Muscle of leg (tissue), 16 donors: ENCODE results near the gene WRNIP1. TPM values are rescaled to one million over a fixed set of nuclear protein-coding genes. Genes with fewer than 3 reads are reported as not detected.

ENCODE experiments used
- DNase-seq: peaks from one replicate; pipeline ENCODE4 v3.0.0; 2013
- H3K27ac ChIP-seq: one replicate; pipeline ENCODE4 v1.5.1; 2013; ENCODE audit warnings: mild to moderate bottlenecking, low read length, control low read depth
- H3K27me3 ChIP-seq: one replicate; pipeline ENCODE4 v1.6.1; 2013; ENCODE audit warnings: low read length; ENCODE audit not compliant: control insufficient read depth, insufficient read depth
- H3K36me3 ChIP-seq: one replicate; pipeline ENCODE4 v1.6.1; 2013; ENCODE audit warnings: low read length; ENCODE audit not compliant: control insufficient read depth, insufficient read depth
- H3K4me1 ChIP-seq: one replicate; pipeline ENCODE4 v1.6.1; 2013; ENCODE audit warnings: low read length; ENCODE audit not compliant: control insufficient read depth, insufficient read depth
- H3K4me3 ChIP-seq: one replicate; pipeline ENCODE4 v1.5.1; 2013; ENCODE audit warnings: low read length, control low read depth
- H3K9me3 ChIP-seq: replicated peaks from 2 replicates; pipeline ENCODE4 v1.6.1; 2013; ENCODE audit warnings: low read depth, low read length; ENCODE audit not compliant: control insufficient read depth
- WGBS: methylation state at CpG from one replicate; pipeline ENCODE4 v1.1.5; 2013; ENCODE audit warnings: missing lambda C conversion rate; ENCODE audit not compliant: insufficient coverage; 5-methylcytosine and 5-hydroxymethylcytosine counted together
- long read RNA-seq, 11 donors: transcript quantifications; one replicate each; lab custom pipeline, GENCODE V29; 2026
- polyA plus RNA-seq, 8 donors: library from polyadenylated mRNA; unstranded; fragments of 120-200 nt; gene quantifications; one replicate each; pipeline versions ENCODE4 v1.2.1 to v1.2.3, GENCODE V29; 2013; ENCODE audit warnings: inconsistent platforms in 1 of 8, low replicate concordance in 1 of 8; ENCODE audit not compliant: insufficient read length in 8 of 8, insufficient read depth in 1 of 8
- total RNA-seq: library from RNA; stranded (reverse); fragments of 120-200 nt; gene quantifications from one replicate; pipeline ENCODE4 v1.2.4, GENCODE V29; 2013

Gene WRNIP1
- total RNA-seq (42.5 TPM), polyA plus RNA-seq (10 to 100 TPM; 43.9 to 59.3 (median 50.2) TPM)
- long read RNA-seq, donor 1, partial matches to known transcripts: 0 of 4 reads
- long read RNA-seq, donor 1, other reads (novel, unspliced or antisense): 0 of 4 reads
- long read RNA-seq, donor 2, partial matches to known transcripts: 0 of 1 reads
- long read RNA-seq, donor 2, other reads (novel, unspliced or antisense): 0 of 1 reads
- long read RNA-seq, donor 3, transcript WRNIP1-204 (7 exons, 2,670 nt): major isoform, 15 of 23 reads
- long read RNA-seq, donor 3, partial matches to known transcripts: 6 of 23 reads
- long read RNA-seq, donor 3, other reads (novel, unspliced or antisense): 0 of 23 reads
- long read RNA-seq, donor 4, transcript WRNIP1-204 (7 exons, 2,670 nt): major isoform, 7 of 8 reads
- long read RNA-seq, donor 4, partial matches to known transcripts: 0 of 8 reads
- long read RNA-seq, donor 4, other reads (novel, unspliced or antisense): 0 of 8 reads
- long read RNA-seq, donor 5, transcript WRNIP1-204 (7 exons, 2,670 nt): major isoform, 24 of 47 reads
- long read RNA-seq, donor 5, partial matches to known transcripts: 20 of 47 reads
- long read RNA-seq, donor 5, other reads (novel, unspliced or antisense): 0 of 47 reads
- long read RNA-seq, donor 6, transcript WRNIP1-204 (7 exons, 2,670 nt): major isoform, 21 of 37 reads
- long read RNA-seq, donor 6, partial matches to known transcripts: 15 of 37 reads
- long read RNA-seq, donor 6, other reads (novel, unspliced or antisense): 0 of 37 reads
- long read RNA-seq, donor 7, transcript WRNIP1-204 (7 exons, 2,670 nt): major isoform, 9 of 15 reads
- long read RNA-seq, donor 7, partial matches to known transcripts: 5 of 15 reads
- long read RNA-seq, donor 7, other reads (novel, unspliced or antisense): 0 of 15 reads
- long read RNA-seq, donor 8, partial matches to known transcripts: 8 of 9 reads
- long read RNA-seq, donor 8, other reads (novel, unspliced or antisense): 0 of 9 reads
- long read RNA-seq, donor 9, partial matches to known transcripts: 0 of 5 reads
- long read RNA-seq, donor 9, other reads (novel, unspliced or antisense): 0 of 5 reads
- long read RNA-seq, donor 10, partial matches to known transcripts: 6 of 10 reads
- long read RNA-seq, donor 10, other reads (novel, unspliced or antisense): 0 of 10 reads
- long read RNA-seq, donor 11, transcript WRNIP1-204 (7 exons, 2,670 nt): major isoform, 8 of 14 reads
- long read RNA-seq, donor 11, partial matches to known transcripts: 5 of 14 reads
- long read RNA-seq, donor 11, other reads (novel, unspliced or antisense): 0 of 14 reads

DNA sequence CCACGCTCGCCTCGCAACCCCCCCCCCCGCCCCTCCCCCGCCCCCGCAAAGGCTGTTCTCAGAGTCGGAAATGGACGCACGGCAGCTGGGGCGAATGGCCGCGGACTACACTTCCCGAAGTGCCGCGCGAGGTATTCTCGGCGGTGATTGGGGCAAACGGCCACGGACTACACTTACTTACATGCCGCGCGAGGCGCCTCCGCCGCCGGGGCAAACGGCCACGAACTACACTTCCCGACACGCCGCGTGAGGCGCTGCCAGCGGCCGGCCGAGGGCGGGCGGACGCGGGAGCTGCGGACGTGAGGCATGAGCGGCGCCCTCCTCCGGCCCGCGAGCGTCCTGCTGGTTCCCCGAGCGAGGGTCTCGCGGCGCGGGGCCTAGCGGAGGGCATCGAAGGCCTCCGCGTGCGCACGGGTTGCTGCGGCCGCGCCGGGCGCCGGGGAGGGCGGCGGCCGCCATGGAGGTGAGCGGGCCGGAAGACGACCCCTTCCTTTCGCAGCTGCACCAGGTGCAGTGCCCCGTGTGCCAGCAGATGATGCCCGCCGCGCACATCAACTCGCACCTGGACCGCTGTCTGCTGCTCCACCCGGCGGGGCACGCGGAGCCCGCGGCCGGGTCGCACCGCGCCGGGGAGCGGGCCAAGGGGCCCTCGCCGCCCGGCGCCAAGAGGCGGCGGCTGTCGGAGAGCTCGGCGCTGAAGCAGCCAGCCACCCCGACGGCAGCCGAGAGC, at the start of gene WRNIP1:
Gene WRNIP1, plus strand, starts transcription at position 228 of the 730 bp plus-strand sequence. Its CDS starts 230 bp downstream, at position 458.
- Histone ChIP-seq H3K36me3 (peaks cover 5% of the 10 kb centered on the region), H3K27ac (peak within 1 kb of the TSS; percentile 99), H3K4me1 (peaks cover 17% of the 10 kb centered on the region), H3K4me3 (peak within 1 kb of the TSS; percentile 64), H3K9me3 (no peaks in the 10 kb centered on the region), H3K27me3 (no peaks in the 10 kb centered on the region)
- WGBS: under 1% methylated on average over 98 of the region's 104 CpGs
- peak; percentile 100 for DNase-seq

DNA sequence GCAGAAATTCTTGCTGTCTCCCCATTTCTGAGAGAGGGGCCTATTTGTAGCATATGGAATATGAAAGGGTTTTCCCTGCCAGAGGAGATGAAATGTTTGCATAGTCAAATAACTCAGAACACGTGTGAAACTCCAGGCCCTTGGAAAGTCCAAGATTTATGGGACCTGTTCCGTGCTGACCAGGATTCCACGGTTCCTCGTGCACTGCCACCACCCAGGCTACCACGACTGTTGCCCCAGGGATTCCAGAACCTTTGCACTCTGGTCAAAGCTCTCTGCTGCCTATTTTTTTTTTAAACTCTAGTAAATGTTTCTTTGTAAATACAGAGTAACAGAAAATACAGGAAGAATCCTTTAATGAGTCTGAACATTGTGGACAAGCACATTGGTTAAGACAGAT, 49.5 kb upstream of the WRNIP1 start:
- H3K36me3 ChIP-seq: no peaks in the 10 kb centered on the region
- no peaks in the 10 kb centered on the region for H3K27me3 ChIP-seq
- no peaks in the 10 kb centered on the region for H3K9me3 ChIP-seq
- no peaks in the 10 kb centered on the region for H3K4me1 ChIP-seq
- H3K27ac ChIP-seq: no peak overlapping the region
- no peak for DNase-seq
- no peak overlapping the region for H3K4me3 ChIP-seq
- no CpG with 5 or more reads among the region's 5 CpGs for WGBS

DNA sequence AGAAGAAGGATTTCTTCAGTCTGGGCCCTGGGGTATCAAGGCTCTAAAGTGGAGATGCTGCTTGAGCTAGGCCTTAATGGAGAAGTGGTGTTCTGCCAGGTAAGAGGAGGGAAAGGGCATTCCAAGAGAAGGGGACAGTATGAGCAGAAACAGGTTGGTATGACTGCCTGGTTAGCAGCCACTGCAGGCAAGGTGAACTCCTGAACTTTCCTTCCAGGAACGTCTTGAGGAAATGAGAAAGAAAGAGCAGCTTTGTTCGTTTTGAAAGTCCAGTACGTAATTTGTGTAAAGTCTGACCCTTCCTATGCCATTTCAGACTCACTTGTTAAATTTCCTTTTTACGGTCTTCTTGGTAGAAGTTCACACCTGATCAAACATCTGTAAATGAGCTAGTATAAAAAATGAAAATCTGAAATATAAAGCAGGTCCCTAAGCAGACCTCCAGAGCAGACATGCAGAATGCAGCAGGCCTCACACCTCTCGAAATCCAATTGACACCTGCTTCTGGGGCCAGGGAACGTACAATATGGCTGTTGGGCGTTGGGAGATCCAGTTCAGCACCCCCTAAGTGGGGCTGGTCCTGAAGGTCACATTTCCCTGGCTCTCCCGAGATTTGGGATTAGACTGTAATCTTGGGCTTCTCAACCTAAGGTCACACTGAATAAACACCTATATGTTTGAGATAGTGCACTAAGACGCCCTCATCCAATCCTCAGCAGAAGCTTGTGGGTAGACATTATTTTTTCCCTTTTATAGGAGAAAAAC, 48.1 kb upstream of the WRNIP1 start:
- 76% methylated on average over 3 of the region's 9 CpGs for WGBS
- Histone ChIP-seq H3K27me3 (no peaks in the 10 kb centered on the region), H3K9me3 (no peaks in the 10 kb centered on the region), H3K4me3 (no peak overlapping the region), H3K36me3 (no peaks in the 10 kb centered on the region), H3K4me1 (no peaks in the 10 kb centered on the region), H3K27ac (no peak overlapping the region)
- no peak for DNase-seq

DNA sequence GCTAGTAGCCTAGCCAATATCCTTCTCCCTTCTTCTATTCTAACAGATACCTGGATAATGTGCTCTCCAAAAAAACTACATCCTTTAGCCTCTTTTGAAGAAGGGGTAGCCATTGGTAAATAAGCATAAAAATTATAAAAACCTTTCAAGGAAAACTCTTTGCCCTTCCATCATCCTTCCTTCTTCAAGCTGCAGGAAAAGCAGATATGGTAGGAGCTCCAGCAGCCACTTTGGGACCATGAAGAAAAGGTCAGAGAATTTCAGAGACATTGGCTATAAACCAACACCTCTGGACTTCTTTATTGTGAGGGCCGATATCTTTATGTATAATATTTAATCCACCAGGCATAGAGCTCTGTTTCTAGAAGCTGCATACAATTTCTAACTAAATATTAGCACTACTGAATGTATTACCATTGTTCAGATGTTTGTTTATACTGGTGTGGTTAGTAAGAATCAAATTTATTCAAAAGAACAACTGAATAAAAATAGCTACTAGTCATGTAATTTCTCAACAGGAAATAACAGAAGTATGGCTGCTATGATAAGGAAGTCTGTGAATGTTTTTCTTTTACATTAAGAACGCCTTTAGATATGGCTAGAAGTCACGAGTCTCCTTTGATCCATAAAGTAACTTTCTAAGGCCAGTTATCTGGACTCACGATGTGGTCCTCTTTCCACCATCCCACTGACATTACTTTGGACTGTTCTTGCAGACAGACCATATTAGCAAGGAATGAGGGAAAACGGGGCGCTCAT, 46.7 kb upstream of the WRNIP1 start:
- Histone ChIP-seq H3K27ac (no peak overlapping the region), H3K9me3 (no peaks in the 10 kb centered on the region), H3K27me3 (no peaks in the 10 kb centered on the region), H3K4me3 (no peak overlapping the region), H3K36me3 (no peaks in the 10 kb centered on the region), H3K4me1 (no peaks in the 10 kb centered on the region)
- WGBS: 85% methylated on average over 4 of the region's 6 CpGs
- no peak for DNase-seq

DNA sequence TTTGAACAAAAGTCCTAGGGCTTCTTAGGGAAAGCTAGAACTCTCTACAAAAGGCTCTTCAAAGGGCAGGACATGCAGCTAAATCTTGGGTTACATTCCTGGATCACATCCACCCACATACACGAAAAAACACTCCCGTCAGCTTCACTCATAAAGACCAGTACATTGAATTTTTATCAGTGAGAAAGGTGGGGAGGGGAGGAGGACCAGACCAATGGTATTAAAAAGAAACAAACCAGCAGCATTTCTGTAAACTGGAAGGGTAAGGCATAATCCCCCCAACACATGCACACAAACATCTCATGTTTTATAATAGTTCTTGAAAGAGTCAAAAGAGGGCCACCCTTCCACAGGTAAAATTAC, 46.1 kb upstream of the WRNIP1 start:
- no peak for DNase-seq
- Histone ChIP-seq H3K4me1 (no peaks in the 10 kb centered on the region), H3K27ac (no peak overlapping the region), H3K27me3 (no peaks in the 10 kb centered on the region), H3K4me3 (no peak overlapping the region), H3K36me3 (no peaks in the 10 kb centered on the region), H3K9me3 (no peaks in the 10 kb centered on the region)
- no CpG with 5 or more reads among the region's 2 CpGs for WGBS

DNA sequence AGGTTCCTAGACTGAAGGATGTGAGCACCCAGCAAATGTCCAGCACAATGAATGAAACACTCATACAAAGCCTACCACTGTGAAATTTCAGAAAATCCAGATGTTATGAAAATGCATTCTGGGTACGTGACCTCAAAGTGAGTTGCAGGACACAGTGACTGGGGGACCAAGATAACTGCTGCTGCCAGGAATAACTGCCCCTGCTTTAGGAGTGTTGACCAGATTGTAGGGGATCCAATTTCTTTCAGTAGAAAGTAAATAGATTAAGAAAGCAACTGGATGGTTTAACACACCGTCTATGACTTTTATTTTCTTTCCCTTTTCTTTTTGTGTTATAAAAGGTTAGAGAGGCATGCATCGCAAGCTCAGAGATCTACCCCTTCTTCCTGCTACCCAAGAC, 44.0 kb upstream of the WRNIP1 start:
- Histone ChIP-seq H3K36me3 (no peaks in the 10 kb centered on the region), H3K9me3 (no peaks in the 10 kb centered on the region), H3K4me1 (no peaks in the 10 kb centered on the region), H3K4me3 (no peak overlapping the region), H3K27me3 (no peaks in the 10 kb centered on the region), H3K27ac (no peak overlapping the region)
- WGBS: 60% methylated on average over 1 of the region's 3 CpGs
- DNase-seq: no peak

DNA sequence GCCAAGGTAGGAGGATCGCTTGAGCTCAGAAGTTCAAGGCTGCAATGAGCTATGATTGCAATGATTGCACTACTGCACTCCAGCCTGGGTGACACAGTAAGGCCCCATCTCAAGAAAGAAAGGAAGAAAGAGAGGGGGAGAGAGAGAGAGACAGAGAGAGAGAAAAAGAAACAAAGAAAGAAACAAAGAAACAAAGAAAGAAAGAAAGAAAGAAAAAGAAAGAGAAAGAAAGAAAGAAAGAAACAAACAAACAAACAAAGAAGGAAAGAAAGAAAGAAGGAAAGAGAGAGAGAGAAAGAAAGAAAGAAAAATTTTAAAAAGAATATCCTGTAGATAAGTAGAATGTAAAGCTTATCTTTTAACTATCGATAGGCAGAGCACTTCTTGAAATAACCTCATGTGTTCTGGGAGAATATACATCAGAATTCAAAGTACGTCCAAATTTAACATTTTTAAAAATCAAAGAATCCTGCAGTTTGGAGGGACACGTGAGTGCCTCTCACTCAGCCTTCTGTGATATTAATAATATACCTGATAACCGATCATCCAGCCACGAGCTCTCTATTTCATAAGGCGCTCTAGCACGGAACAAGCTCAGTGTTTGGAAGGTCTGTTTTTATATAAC, 39.7 kb upstream of the WRNIP1 start:
- Histone ChIP-seq H3K4me1 (no peaks in the 10 kb centered on the region), H3K4me3 (no peak overlapping the region), H3K27ac (no peak overlapping the region), H3K36me3 (no peaks in the 10 kb centered on the region), H3K27me3 (no peaks in the 10 kb centered on the region), H3K9me3 (no peaks in the 10 kb centered on the region)
- no peak for DNase-seq
- 86% methylated on average over 1 of the region's 8 CpGs for WGBS

DNA sequence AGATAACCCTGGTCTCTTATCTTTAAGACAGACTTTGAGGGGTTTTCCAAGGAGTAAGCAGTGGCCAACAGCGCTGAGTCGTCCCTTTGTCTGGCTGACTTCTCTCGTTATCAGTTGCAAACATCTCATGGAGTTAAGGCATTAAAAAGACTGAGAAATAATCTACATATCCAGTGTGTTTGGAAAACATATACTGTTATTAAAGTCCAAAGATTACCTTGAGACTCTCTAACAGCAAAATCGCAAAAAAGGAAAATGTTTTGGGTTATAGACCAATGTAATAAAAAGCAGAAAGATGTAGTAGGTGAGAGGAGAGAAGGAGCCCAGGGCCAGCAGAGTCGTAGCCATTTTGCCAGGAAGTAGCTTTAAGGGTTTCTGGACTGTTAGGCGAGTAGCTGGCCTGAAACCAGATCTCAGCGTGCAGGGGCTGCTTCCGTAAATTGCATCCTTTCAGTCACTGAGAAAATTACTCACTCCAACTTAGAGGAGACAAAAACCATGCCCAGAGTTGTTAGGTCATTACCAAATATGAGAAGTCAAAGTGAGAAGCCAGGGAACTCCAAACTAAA, 39.1 kb upstream of the WRNIP1 start:
- no peaks in the 10 kb centered on the region for H3K36me3 ChIP-seq
- DNase-seq: peak; percentile 31
- no peaks in the 10 kb centered on the region for H3K9me3 ChIP-seq
- H3K4me3 ChIP-seq: no peak overlapping the region
- H3K27me3 ChIP-seq: no peaks in the 10 kb centered on the region
- 33% methylated on average over 1 of the region's 8 CpGs for WGBS
- no peaks in the 10 kb centered on the region for H3K4me1 ChIP-seq
- no peak overlapping the region for H3K27ac ChIP-seq
